NB4 (cell line): ENCODE data around the gene RPUSD3.

Experiments used
- CTCF ChIP-seq: IDR thresholded peaks from one replicate; pipeline ENCODE4 v1.5.1; 2012; ENCODE audit warnings: low read depth, low read length
- MAX ChIP-seq: IDR thresholded peaks from 2 replicates; pipeline ENCODE4 v1.6.1; 2011; ENCODE audit warnings: low read depth, low read length
- MYC ChIP-seq: IDR thresholded peaks from 2 replicates; pipeline ENCODE4 v1.6.1; 2011; ENCODE audit warnings: low read depth, low read length
- POLR2A ChIP-seq: IDR thresholded peaks from 2 replicates; pipeline ENCODE4 v1.6.1; 2011; ENCODE audit warnings: mild to moderate bottlenecking; ENCODE audit not compliant: insufficient read length; ENCODE audit errors: extremely low read depth

GRCh38 chr3:9889405-9889804, 45.6 kb upstream of the RPUSD3 start:
- no peak for TF ChIP-seq POLR2A
- TF ChIP-seq MYC: no peak
- no peak for TF ChIP-seq CTCF
- TF ChIP-seq MAX: no peak
